DND-41 (cell line): Measurements from ENCODE around the gene GFOD1.

Experiments
- ATAC-seq: fragments of 200-7000 bp; cut with Tn5 transposase; 3 replicates; pipeline ENCODE4 v1.9.1; 2021; ENCODE audit warnings: low read depth; ENCODE audit not compliant: insufficient read depth
- DNase-seq: peaks from one replicate; pipeline ENCODE4 v3.0.0-alpha.2; 2020
- H2AFZ ChIP-seq: 2 replicates; pipeline ENCODE4 v1.6.0; 2012; ENCODE audit warnings: low read depth, low read length
- H3K27ac ChIP-seq: 2 replicates; pipeline ENCODE4 v1.5.1; 2012; ENCODE audit warnings: low read length, inconsistent platforms
- H3K27me3 ChIP-seq: fragments of 200-600 bp; sonication (generic); 2 replicates; pipeline ENCODE4 v1.6.0; 2012; ENCODE audit warnings: low read length, mild to moderate bottlenecking, inconsistent platforms; ENCODE audit not compliant: insufficient read depth, poor library complexity
- H3K36me3 ChIP-seq: 2 replicates; pipeline ENCODE4 v1.5.1; 2012; ENCODE audit warnings: low read length, inconsistent platforms; ENCODE audit not compliant: insufficient read depth
- H3K4me1 ChIP-seq: 2 replicates; pipeline ENCODE4 v1.5.1; 2012; ENCODE audit warnings: mild to moderate bottlenecking, low read length; ENCODE audit not compliant: insufficient read depth
- H3K4me2 ChIP-seq: 2 replicates; pipeline ENCODE4 v1.6.0; 2012; ENCODE audit warnings: mild to moderate bottlenecking, moderate library complexity, low read length, inconsistent platforms; ENCODE audit not compliant: insufficient read depth
- H3K4me3 ChIP-seq, 2 experiments: fragments of 200-600 bp in 1 of 2; shearing (Covaris generic) in 1 of 2; 2 replicates each; pipeline ENCODE4 v1.5.1; 2012 to 2016; ENCODE audit warnings: inconsistent platforms in 2 of 2, low read length in 2 of 2, mild to moderate bottlenecking in 2 of 2, low read depth in 1 of 2, moderate library complexity in 1 of 2
- H3K79me2 ChIP-seq: 2 replicates; pipeline ENCODE4 v1.6.0; 2012; ENCODE audit warnings: low read length, inconsistent platforms; ENCODE audit not compliant: insufficient read depth
- H3K9ac ChIP-seq: 2 replicates; pipeline ENCODE4 v1.6.0; 2012; ENCODE audit warnings: low read depth, mild to moderate bottlenecking, inconsistent platforms, low read length, moderate library complexity
- H3K9me3 ChIP-seq: 2 replicates; pipeline ENCODE4 v1.5.1; 2012; ENCODE audit warnings: low read length, moderate library complexity, mild to moderate bottlenecking, inconsistent platforms; ENCODE audit not compliant: insufficient read depth, severe bottlenecking
- H4K20me1 ChIP-seq: 2 replicates; pipeline ENCODE4 v1.6.0; 2012; ENCODE audit warnings: low read length; ENCODE audit not compliant: insufficient read depth
- CTCF ChIP-seq: IDR thresholded peaks from 2 replicates; pipeline ENCODE4 v1.5.1; 2012; ENCODE audit warnings: borderline replicate concordance, low read length, moderate library complexity, mild to moderate bottlenecking; ENCODE audit not compliant: poor library complexity, severe bottlenecking; ENCODE audit errors: extremely low read depth
- EZH2 ChIP-seq: IDR thresholded peaks from 3 replicates; pipeline ENCODE4 v1.6.1; 2012; ENCODE audit warnings: borderline replicate concordance, low read depth, mild to moderate bottlenecking, moderate library complexity, low read length, inconsistent platforms; ENCODE audit not compliant: severe bottlenecking

Gene GFOD1

GRCh38 chr6:13471184-13471583 is 16.2 kb downstream of the GFOD1 start:
- ATAC-seq (no peak), DNase-seq (no peak)
- Histone ChIP-seq H3K79me2 (no peaks in the 10 kb centered on the region), H3K9ac (no peak overlapping the region), H3K27ac (no peak overlapping the region), H4K20me1 (no peaks in the 10 kb centered on the region), H3K4me3 (no peak overlapping the region), H3K9me3 (no peaks in the 10 kb centered on the region), H3K4me1 (no peaks in the 10 kb centered on the region), H2AFZ (no peak overlapping the region), H3K4me2 (no peak overlapping the region), H3K27me3 (no peaks in the 10 kb centered on the region), H3K36me3 (no peaks in the 10 kb centered on the region)
- no peak for TF ChIP-seq CTCF
- TF ChIP-seq EZH2: no peak

- ATAC-seq: no peak
- Histone ChIP-seq H4K20me1 (no peaks in the 10 kb centered on the region), H3K9me3 (no peaks in the 10 kb centered on the region), H3K79me2 (no peaks in the 10 kb centered on the region), H3K4me2 (no peak overlapping the region), H3K4me1 (no peaks in the 10 kb centered on the region), H3K27me3 (no peaks in the 10 kb centered on the region), H2AFZ (no peak overlapping the region), H3K4me3 (no peak overlapping the region), H3K9ac (no peak overlapping the region), H3K27ac (no peak overlapping the region), H3K36me3 (no peaks in the 10 kb centered on the region)
- TF ChIP-seq CTCF (no peak), EZH2 (no peak)
- no peak for DNase-seq
Observed at GRCh38 chr6:13470238-13471140, 16.9 kb downstream of the GFOD1 start.

GRCh38 chr6:13469693-13470092 is 17.7 kb downstream of the GFOD1 start:
- Histone ChIP-seq H4K20me1 (no peaks in the 10 kb centered on the region), H3K4me2 (no peak overlapping the region), H3K9me3 (no peaks in the 10 kb centered on the region), H2AFZ (no peak overlapping the region), H3K36me3 (no peaks in the 10 kb centered on the region), H3K9ac (no peak overlapping the region), H3K27ac (no peak overlapping the region), H3K4me3 (no peak overlapping the region), H3K27me3 (no peaks in the 10 kb centered on the region), H3K4me1 (no peaks in the 10 kb centered on the region), H3K79me2 (no peaks in the 10 kb centered on the region)
- TF ChIP-seq CTCF: no peak
- no peak for TF ChIP-seq EZH2
- ATAC-seq: no peak
- DNase-seq: no peak
